Measurements from ENCODE around the gene CPNE9. TPM values are rescaled to one million over a fixed set of nuclear protein-coding genes. Genes with fewer than 3 reads are reported as not detected.

The CPNE9 gene
- total and polyA plus RNA-seq, 2 of the 8 experiments (the other 6 are each of a cell fraction or from before 2014, with no cell fraction given) = 4.8 to 6.0 TPM

DNA sequence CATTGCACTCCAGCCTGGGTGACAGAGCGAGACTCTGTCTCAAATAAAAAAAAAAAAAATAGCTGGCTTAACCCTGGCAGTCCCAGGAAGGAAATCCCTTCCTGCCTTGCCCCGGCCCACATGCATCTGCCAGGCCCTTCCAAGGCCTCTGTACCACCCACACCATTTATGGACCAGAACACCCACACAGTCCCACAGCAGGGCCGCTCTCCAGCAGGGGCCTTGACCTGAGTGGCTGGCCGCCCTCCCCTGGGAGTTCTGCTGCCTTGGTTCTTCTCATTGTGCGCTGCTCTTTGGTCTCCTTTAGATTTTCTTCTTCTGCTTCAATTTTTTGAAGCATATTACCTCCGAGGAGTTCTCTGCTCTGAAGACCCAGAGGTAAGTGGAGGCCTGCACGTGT, 16.1 kb upstream of the CPNE9 start:
- no peak overlapping the region for H3K27ac ChIP-seq (ENCODE audit: low read depth, low read length)
- POLR2A ChIA-PET (ENCODE audit: partially characterized antibody) = interaction anchor here (0.6 kb wide), 1 partner anchor 64 kb away, joined by 3 read pairs; no protein-coding TSS in a partner anchor
- H2AFZ ChIP-seq (ENCODE audit: low read length) = no peak overlapping the region
- CTCF ChIA-PET (ENCODE audit: partially characterized antibody) = interaction anchor here (0.6 kb wide), 1 partner anchor 66 kb away, joined by 3 read pairs; no protein-coding TSS in a partner anchor
- WGBS, 2 experiments (ENCODE audit: extremely low coverage in 1 of 2, insufficient coverage in 1 of 2, insufficient read length in 1 of 2, insufficient replicate concordance in 2 of 2, low coverage in 1 of 2, low lambda C conversion rate in 2 of 2, missing lambda C conversion rate in 1 of 2) = 93% methylated on average over 7 of the region's 7 CpGs; no CpG with 5 or more reads in 1 of the 2 experiments
- no peak for DNase-seq (ENCODE audit: low read depth in 1 of 2, low spot score in 2 of 2)
- no peaks in the 10 kb centered on the region for H3K4me1 ChIP-seq (replicated peaks in 1 of 4; ENCODE audit: control insufficient read depth in 3 of 4, insufficient read depth in 4 of 4, low read length in 3 of 4)
- no peak overlapping the region for H4K5ac ChIP-seq (ENCODE audit: insufficient read length, low read depth, low read length)
- H3K9ac ChIP-seq (replicated peaks in 1 of 4; ENCODE audit: extremely low read depth in 1 of 4, low read depth in 3 of 4, low read length in 3 of 4) = no peak overlapping the region
- H4K91ac ChIP-seq (replicated peaks; ENCODE audit: insufficient read length, low read length) = no peak overlapping the region
- no peak overlapping the region for H3K18ac ChIP-seq (ENCODE audit: extremely low read depth, low read length)
- H3K4ac ChIP-seq (replicated peaks; ENCODE audit: insufficient read length, low read depth, low read length) = no peak overlapping the region
- no peak overlapping the region for H3K4me3 ChIP-seq (ENCODE audit: extremely low read depth in 1 of 4, insufficient read depth in 2 of 4, low read depth in 3 of 4, low read length in 4 of 4)
- no peak overlapping the region for H2BK12ac ChIP-seq (ENCODE audit: low read depth, low read length)
- H3K36me3 ChIP-seq (ENCODE audit: control insufficient read depth in 2 of 4, insufficient read depth in 4 of 4, low read length in 3 of 4) = peaks cover 14 to 48% (median 26%) of the 10 kb centered on the region in 4 experiments; a peak in 7 of 8 replicates
- H3K23ac ChIP-seq (ENCODE audit: insufficient read length) = no peak overlapping the region
- no peak overlapping the region for H2BK120ac ChIP-seq (replicated peaks; ENCODE audit: low read depth, low read length)
- no peaks in the 10 kb centered on the region for H3K79me1 ChIP-seq (ENCODE audit: low read depth, low read length)
- no peak overlapping the region for H2AK5ac ChIP-seq (ENCODE audit: low read depth, low read length)
- no peak overlapping the region for H3K4me2 ChIP-seq (ENCODE audit: insufficient read depth in 1 of 2, low read depth in 2 of 2, low read length in 2 of 2)
- no peaks in the 10 kb centered on the region for H3K23me2 ChIP-seq (ENCODE audit: low read depth, low read length)
- H3K56ac ChIP-seq (replicated peaks; ENCODE audit: insufficient read length, low read depth, low read length) = no peak overlapping the region
- no peak overlapping the region for H2BK15ac ChIP-seq (ENCODE audit: low read length)
- no peak overlapping the region for H2BK20ac ChIP-seq (ENCODE audit: low read length)
- no peak overlapping the region for H4K8ac ChIP-seq (ENCODE audit: extremely low read depth, insufficient read depth, low read length)
- no peak overlapping the region for H3K14ac ChIP-seq (ENCODE audit: insufficient read length)
- H2BK5ac ChIP-seq (ENCODE audit: low read depth, low read length) = no peak overlapping the region
- no peaks in the 10 kb centered on the region for H3K9me3 ChIP-seq (ENCODE audit: insufficient read depth in 2 of 2, low read depth in 1 of 2, low read length in 1 of 2)
- no peaks in the 10 kb centered on the region for H3K79me2 ChIP-seq (ENCODE audit: control insufficient read depth in 1 of 2, insufficient read depth in 2 of 2, low read length in 2 of 2)
- H3K27me3 ChIP-seq (replicated peaks in 1 of 4; ENCODE audit: control insufficient read depth in 3 of 4, extremely low read depth in 1 of 4, insufficient read depth in 3 of 4, low read length in 3 of 4) = no peaks in the 10 kb centered on the region
- no peak for FAIRE-seq
- H4K20me1 ChIP-seq (replicated peaks in 1 of 2; ENCODE audit: control insufficient read depth in 1 of 2, insufficient read depth in 2 of 2, low read length in 2 of 2) = peaks cover 2% of the 10 kb centered on the region in 2 experiments
- TF ChIP-seq CHD2 (IDR thresholded peaks at IDR 0.05; ENCODE audit: low read length) (no peak), FOSL1 (IDR thresholded peaks at IDR 0.05; ENCODE audit: insufficient read depth, low read depth, low read length) (no peak), NRF1 (IDR thresholded peaks at IDR 0.05; ENCODE audit: low read depth, low read length) (no peak), SIX5 (IDR thresholded peaks at IDR 0.05; ENCODE audit: low read depth, low read length) (no peak), RAD21 (IDR thresholded peaks at IDR 0.05 in 1 of 2, conservative IDR thresholded peaks at IDR 0.05 in 1 of 2; ENCODE audit: low read depth in 2 of 2, low read length in 2 of 2) (no peak)
